Islet of Langerhans (tissue), 1 donor: ENCODE measurements around the gene PRR29.

Experiments
- FAIRE-seq: peaks from one replicate; lab custom pipeline; 2011; peaks lifted over from hg19 to GRCh38; lab: Jason Lieb, UNC

The PRR29 gene

GRCh38 chr17:63998050-63998720 lies at the start of gene PRR29:
Gene PRR29 (plus strand): TSS chr17:63998351. CDS start chr17:63998365, 14 bp downstream.
- FAIRE-seq = no peak

- no peak for FAIRE-seq
Measured at GRCh38 chr17:63948521-63948920, 49.6 kb upstream of the PRR29 start.

- FAIRE-seq = no peak
Measured at GRCh38 chr17:63949576-63950250, 48.4 kb upstream of the PRR29 start.

- no peak for FAIRE-seq
Measured at GRCh38 chr17:63950940-63951907, 46.9 kb upstream of the PRR29 start.

- FAIRE-seq = no peak
Measured at GRCh38 chr17:63954402-63955063, 43.6 kb upstream of the PRR29 start.

- no peak for FAIRE-seq
Measured at GRCh38 chr17:63955232-63955631, 42.9 kb upstream of the PRR29 start.

GRCh38 chr17:63955791-63956190 lies 42.4 kb upstream of the PRR29 start:
- no peak for FAIRE-seq

GRCh38 chr17:63956296-63956920 lies 41.7 kb upstream of the PRR29 start:
- no peak for FAIRE-seq

GRCh38 chr17:63960006-63960405 lies 38.1 kb upstream of the PRR29 start:
- FAIRE-seq = no peak

- no peak for FAIRE-seq
Measured at GRCh38 chr17:63960430-63960829, 37.7 kb upstream of the PRR29 start.

GRCh38 chr17:63961355-63962212 lies 36.6 kb upstream of the PRR29 start:
- FAIRE-seq = no peak

- FAIRE-seq = no peak
Measured at GRCh38 chr17:63962298-63962744, 35.8 kb upstream of the PRR29 start.

GRCh38 chr17:63963123-63963522 lies 35.0 kb upstream of the PRR29 start:
- no peak for FAIRE-seq

GRCh38 chr17:63966646-63967264 lies 31.4 kb upstream of the PRR29 start:
- FAIRE-seq = no peak

GRCh38 chr17:63967953-63968352 lies 30.2 kb upstream of the PRR29 start:
- no peak for FAIRE-seq

- no peak for FAIRE-seq
Measured at GRCh38 chr17:63969278-63969677, 28.9 kb upstream of the PRR29 start.

- no peak for FAIRE-seq
Measured at GRCh38 chr17:63972796-63973195, 25.4 kb upstream of the PRR29 start, which contains the start of gene SCN4A. Gene SCN4A (minus strand): TSS chr17:63972918. CDS start chr17:63972841, 77 bp downstream.

GRCh38 chr17:63973247-63973646 lies 24.9 kb upstream of the PRR29 start:
- FAIRE-seq = no peak

GRCh38 chr17:63973930-63974593 lies 24.1 kb upstream of the PRR29 start:
- no peak for FAIRE-seq
